GM19467 (cell line): Measurements from ENCODE around the gene KIF20B.

Experiments used
- ATAC-seq: cut with Tn5 transposase; IDR thresholded peaks from one replicate; pipeline ENCODE4 v1.9.1; 2021; ENCODE audit warnings: mild to moderate bottlenecking, moderate library complexity; ENCODE audit not compliant: unreplicated experiment

Gene KIF20B

DNA sequence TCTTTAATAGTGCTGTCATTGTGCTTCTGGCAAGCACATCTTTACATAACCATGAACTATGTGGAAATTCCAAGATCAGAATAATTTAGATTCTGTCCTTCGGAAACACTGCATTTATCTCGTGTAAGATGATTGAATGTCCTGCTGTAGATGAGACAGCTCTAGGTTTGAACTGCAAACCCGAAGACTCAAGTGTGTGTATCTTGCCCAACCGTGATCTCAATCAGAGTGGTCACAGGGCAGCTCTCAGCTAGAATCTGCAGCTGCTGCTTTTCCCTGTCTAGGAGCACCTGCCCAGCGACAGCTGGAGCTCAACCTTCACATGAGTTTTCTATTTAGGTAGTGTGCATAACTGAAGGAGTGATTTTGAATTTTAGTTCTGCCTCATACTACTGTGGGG is 17.5 kb upstream of the KIF20B start:
- ATAC-seq: no peak

GRCh38 chr10:89684604-89685003 is 16.8 kb upstream of the KIF20B start:
- ATAC-seq: no peak

- no peak for ATAC-seq
These were observed 15.5 kb upstream of the KIF20B start for GRCh38 chr10:89685936-89686335.

GRCh38 chr10:89690027-89690426 is 11.4 kb upstream of the KIF20B start:
- no peak for ATAC-seq

GRCh38 chr10:89692416-89692815 is 9.0 kb upstream of the KIF20B start:
- ATAC-seq: no peak

DNA sequence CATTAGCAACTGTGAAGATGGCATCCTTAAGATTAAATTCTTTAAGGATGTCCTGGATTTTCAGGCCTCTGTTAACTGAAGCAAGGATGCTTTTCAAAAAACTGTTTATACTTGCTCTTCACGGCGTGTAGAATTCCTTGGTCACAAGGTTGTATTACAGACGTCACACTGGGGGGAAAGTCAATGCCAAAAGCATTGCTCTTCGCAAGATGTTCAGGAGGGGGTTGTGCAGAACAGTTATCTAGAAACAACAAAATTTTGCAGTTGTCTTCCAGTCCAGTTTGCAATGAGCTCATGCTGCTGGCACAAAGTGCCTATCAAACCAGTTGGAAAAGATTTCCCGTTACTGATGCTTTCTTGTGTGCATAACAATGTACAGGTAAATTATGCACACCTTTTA is 8.2 kb upstream of the KIF20B start:
- ATAC-seq: no peak

- ATAC-seq: no peak
These were observed 6.1 kb upstream of the KIF20B start for GRCh38 chr10:89695307-89695706.

- ATAC-seq: no peak
These were observed 3.4 kb upstream of the KIF20B start for GRCh38 chr10:89697946-89698345.

DNA sequence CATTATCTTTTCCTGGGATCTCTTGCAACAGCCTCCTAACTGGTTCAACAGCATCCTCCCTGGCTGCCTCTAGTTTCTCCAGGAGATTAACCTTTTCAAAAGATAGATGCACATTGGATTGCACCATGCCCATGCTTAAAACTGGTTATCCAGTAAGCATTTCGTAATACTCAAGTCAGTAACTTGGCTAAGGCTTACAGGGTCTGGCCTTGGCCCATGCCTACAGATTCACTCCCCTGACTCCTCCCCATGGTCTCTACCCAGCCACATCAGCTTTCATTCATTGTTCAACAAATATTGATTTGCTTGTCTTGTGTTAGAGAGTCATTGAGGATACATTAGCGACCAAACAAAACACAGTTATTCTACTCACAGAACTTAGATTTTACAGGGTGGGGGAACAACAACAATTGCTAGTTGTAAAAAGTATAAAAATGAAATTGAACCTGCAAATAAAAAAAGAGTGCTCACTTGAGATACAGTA is 1.8 kb upstream of the KIF20B start:
- no peak for ATAC-seq

DNA sequence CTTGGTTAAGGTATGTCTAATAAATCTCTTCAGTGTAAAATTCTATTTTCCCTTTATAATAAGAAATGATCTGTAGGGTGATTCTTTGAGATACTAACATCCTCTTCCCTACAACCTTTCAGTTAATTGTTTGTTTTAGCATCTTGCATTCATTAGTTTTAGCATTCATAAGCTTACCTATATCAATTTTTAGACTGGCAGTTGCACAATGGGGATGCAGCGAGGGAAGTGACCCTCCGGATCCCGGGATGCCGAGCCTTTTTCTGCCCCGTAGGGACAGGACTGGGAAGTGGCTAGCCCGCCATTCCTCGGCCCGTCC is 508 bp upstream of the KIF20B start:
- no peak for ATAC-seq

- ATAC-seq: no peak
These were observed 711 bp downstream of the KIF20B start for GRCh38 chr10:89702121-89702480.

GRCh38 chr10:89705466-89705865 is 4.1 kb downstream of the KIF20B start:
- no peak for ATAC-seq

GRCh38 chr10:89706011-89706410 is 4.6 kb downstream of the KIF20B start:
- ATAC-seq: no peak

GRCh38 chr10:89707372-89707771 is 6.0 kb downstream of the KIF20B start:
- no peak for ATAC-seq

DNA sequence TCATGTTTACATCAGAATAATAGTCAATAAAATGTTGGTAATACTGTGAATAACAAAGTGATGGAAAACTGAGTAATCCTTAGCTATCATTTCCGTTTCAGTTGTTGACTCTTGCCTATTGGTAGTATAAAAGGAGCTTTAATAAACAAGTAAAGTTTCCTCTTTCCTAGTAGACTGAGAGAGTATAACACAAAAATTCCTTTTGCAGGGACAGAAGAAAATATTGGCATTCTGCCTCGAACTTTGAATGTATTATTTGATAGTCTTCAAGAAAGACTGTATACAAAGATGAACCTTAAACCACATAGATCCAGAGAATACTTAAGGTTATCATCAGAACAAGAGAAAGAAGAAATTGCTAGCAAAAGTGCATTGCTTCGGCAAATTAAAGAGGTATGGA is 9.4 kb downstream of the KIF20B start:
- no peak for ATAC-seq

GRCh38 chr10:89734616-89735015 is 33.2 kb downstream of the KIF20B start:
- ATAC-seq: no peak

GRCh38 chr10:89738551-89739209 is 37.3 kb downstream of the KIF20B start:
- peak; percentile 81 for ATAC-seq

- ATAC-seq: no peak
These were observed 39.9 kb downstream of the KIF20B start for GRCh38 chr10:89741126-89741762.

- no peak for ATAC-seq
These were observed 42.6 kb downstream of the KIF20B start for GRCh38 chr10:89744026-89744425.

DNA sequence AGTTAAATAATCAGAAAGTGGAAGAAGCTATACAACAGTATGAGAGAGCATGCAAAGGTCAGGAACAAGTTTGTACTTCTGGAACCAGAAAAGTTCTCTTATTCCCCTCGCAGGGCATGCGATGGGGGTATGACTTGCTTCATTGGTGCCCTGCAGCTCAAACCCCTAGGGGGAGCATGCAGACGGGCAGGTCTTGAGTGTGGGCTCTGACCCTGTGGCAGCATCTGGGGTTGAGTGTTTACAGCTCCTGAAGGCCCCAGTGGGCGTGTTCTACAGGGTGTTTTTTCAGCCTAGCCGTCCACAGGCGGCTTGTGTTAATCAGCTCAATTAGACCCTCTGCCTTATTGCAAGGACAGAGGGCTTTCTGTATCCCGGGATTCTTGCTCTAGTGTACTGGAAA is 44.5 kb downstream of the KIF20B start:
- no peak for ATAC-seq

GRCh38 chr10:89750441-89750840 is 49.1 kb downstream of the KIF20B start:
- no peak for ATAC-seq

- no peak for ATAC-seq
These were observed 54.0 kb downstream of the KIF20B start for GRCh38 chr10:89755374-89755773.

- no peak for ATAC-seq
These were observed 58.1 kb downstream of the KIF20B start for GRCh38 chr10:89759531-89759930.
